GM18909 (cell line): ENCODE measurements around the gene RANBP3.
"Not testable (repeated sequence)": the region's sequence is repeated elsewhere in the genome, so short reads cannot be mapped to it uniquely, and the experiment has no call there.

ENCODE experiments used
- ATAC-seq: cut with Tn5 transposase; IDR thresholded peaks from one replicate; pipeline ENCODE4 v1.9.1; 2021; ENCODE audit warnings: mild to moderate bottlenecking; ENCODE audit not compliant: unreplicated experiment, poor library complexity

Gene RANBP3

GRCh38 chr19:5968431-5969373 is 9.2 kb downstream of the RANBP3 start:
- no peak for ATAC-seq

GRCh38 chr19:5967994-5968430 is 9.9 kb downstream of the RANBP3 start:
- ATAC-seq = no peak

- no peak for ATAC-seq
These were observed 10.4 kb downstream of the RANBP3 start for GRCh38 chr19:5967571-5967970.

- ATAC-seq = no peak
These were observed 11.0 kb downstream of the RANBP3 start for GRCh38 chr19:5966941-5967340.

- no peak for ATAC-seq
These were observed 11.7 kb downstream of the RANBP3 start for GRCh38 chr19:5966215-5966614.

GRCh38 chr19:5964816-5965565 is 12.9 kb downstream of the RANBP3 start:
- ATAC-seq = no peak

- ATAC-seq = no peak
These were observed 14.1 kb downstream of the RANBP3 start for GRCh38 chr19:5963855-5964254.

- not testable (repeated sequence) for ATAC-seq
These were observed 14.7 kb downstream of the RANBP3 start for GRCh38 chr19:5963259-5963658.

- no peak for ATAC-seq
These were observed 15.7 kb downstream of the RANBP3 start for GRCh38 chr19:5961969-5962945.

GRCh38 chr19:5961641-5961968 is 16.3 kb downstream of the RANBP3 start:
- ATAC-seq = not testable (repeated sequence)

- ATAC-seq = no peak
These were observed 17.6 kb downstream of the RANBP3 start for GRCh38 chr19:5960005-5961001.

- no peak for ATAC-seq
These were observed 18.5 kb downstream of the RANBP3 start for GRCh38 chr19:5959260-5960004.

- ATAC-seq = no peak
These were observed 19.2 kb downstream of the RANBP3 start for GRCh38 chr19:5958851-5959122.

GRCh38 chr19:5958074-5958850 is 19.7 kb downstream of the RANBP3 start:
- ATAC-seq = no peak

GRCh38 chr19:5957170-5957569 is 20.8 kb downstream of the RANBP3 start:
- ATAC-seq = no peak

- no peak for ATAC-seq
These were observed 21.2 kb downstream of the RANBP3 start for GRCh38 chr19:5956728-5957127.

GRCh38 chr19:5956323-5956722 is 21.6 kb downstream of the RANBP3 start:
- no peak for ATAC-seq

GRCh38 chr19:5955636-5955935 is 22.4 kb downstream of the RANBP3 start:
- ATAC-seq = no peak
